Measurements from ENCODE around the gene PIEZO1. TPM values are rescaled to one million over a fixed set of nuclear protein-coding genes. Genes with fewer than 3 reads are reported as not detected.
A peak's percentile ranks its signal among the peaks of the same experiment; 100 is the strongest.

The PIEZO1 gene
- total and polyA plus RNA-seq, 9 of the 15 experiments (the other 6 are each of a cell fraction or from before 2014, with no cell fraction given): 3.6 to 432 (median 131) TPM

- TF ChIP-seq TAF15 (IDR thresholded peaks at IDR 0.05; ENCODE audit: low read depth, low read length): no peak
- TF ChIP-seq MXI1 (IDR thresholded peaks at IDR 0.05; ENCODE audit: low read depth, low read length): peak; percentile 96
- TF ChIP-seq SAFB (IDR thresholded peaks at IDR 0.05; ENCODE audit: borderline replicate concordance, low read depth, low read length): peak; percentile 67; the same call in 1 of the 2 replicates
- TF ChIP-seq NFATC3 (IDR thresholded peaks at IDR 0.05): no peak
- peak; percentile 10; the same call in 1 of the 2 replicates for TF ChIP-seq TCF3 (CRISPR knock-in tag; IDR thresholded peaks at IDR 0.05)
- peak; percentile 24; the same call in 1 of the 2 replicates for TF ChIP-seq MBD2 (IDR thresholded peaks at IDR 0.05; ENCODE audit: borderline replicate concordance, low read depth)
- TF ChIP-seq TRIM28 (IDR thresholded peaks at IDR 0.05): no peak
- TF ChIP-seq PRMT5 (CRISPR knock-in tag; IDR thresholded peaks at IDR 0.05): no peak
- no peak for TF ChIP-seq HOMEZ (CRISPR knock-in tag; IDR thresholded peaks at IDR 0.05)
- TF ChIP-seq ID3 (CRISPR knock-in tag; IDR thresholded peaks at IDR 0.05): no peak
- peak; percentile 64 for TF ChIP-seq ID3 (tag; IDR thresholded peaks at IDR 0.05)
- TF ChIP-seq PYGO2 (tag; IDR thresholded peaks at IDR 0.05): no peak
- no peak for TF ChIP-seq CEBPZ (IDR thresholded peaks at IDR 0.05; ENCODE audit: borderline replicate concordance, low read depth, low read length)
- no peak; the same call in 1 of the 2 replicates for TF ChIP-seq POLR2AphosphoS5 (IDR thresholded peaks at IDR 0.05; ENCODE audit: control insufficient read depth, insufficient read depth, low read depth, low read length)
Measured at GRCh38 chr16:88781140-88782077, 3.6 kb downstream of the PIEZO1 start (continued).
